Kidney tubule cell (primary cell): ENCODE data around the gene CELA1.

ENCODE experiments used
- DNase-seq: peaks from one replicate; pipeline ENCODE4 v3.0.0-alpha.2; 2018; ENCODE audit warnings: low spot score

Gene CELA1

GRCh38 chr12:51374856-51375255, 28.4 kb upstream of the CELA1 start:
- no peak for DNase-seq

- DNase-seq: no peak
These were observed 27.9 kb upstream of the CELA1 start for GRCh38 chr12:51374361-51374760.

- DNase-seq: no peak
These were observed 26.7 kb upstream of the CELA1 start for GRCh38 chr12:51373187-51373586.

GRCh38 chr12:51372021-51372420, 25.5 kb upstream of the CELA1 start:
- DNase-seq: no peak

- DNase-seq: peak; percentile 99
These were observed 24.9 kb upstream of the CELA1 start for GRCh38 chr12:51371295-51371953.

GRCh38 chr12:51370667-51371066, 24.2 kb upstream of the CELA1 start:
- no peak for DNase-seq

GRCh38 chr12:51369581-51369980, 23.1 kb upstream of the CELA1 start:
- DNase-seq: no peak

- DNase-seq: peak; percentile 81
These were observed 22.4 kb upstream of the CELA1 start for GRCh38 chr12:51368640-51369517.

GRCh38 chr12:51365276-51365675, 18.8 kb upstream of the CELA1 start:
- DNase-seq: no peak

- no peak for DNase-seq
These were observed 17.5 kb upstream of the CELA1 start for GRCh38 chr12:51364001-51364400.

- DNase-seq: no peak
These were observed 16.4 kb upstream of the CELA1 start for GRCh38 chr12:51362747-51363342.

GRCh38 chr12:51362307-51362706, 15.8 kb upstream of the CELA1 start:
- no peak for DNase-seq

- no peak for DNase-seq
These were observed 14.9 kb upstream of the CELA1 start for GRCh38 chr12:51361161-51362016.

- no peak for DNase-seq
These were observed 13.8 kb upstream of the CELA1 start for GRCh38 chr12:51360315-51360714.

GRCh38 chr12:51359851-51360250, 13.4 kb upstream of the CELA1 start:
- DNase-seq: no peak

GRCh38 chr12:51358496-51358895, 12.0 kb upstream of the CELA1 start:
- DNase-seq: no peak

GRCh38 chr12:51357374-51358047, 11.0 kb upstream of the CELA1 start:
- no peak for DNase-seq

- peak; percentile 55 for DNase-seq
These were observed 5.5 kb upstream of the CELA1 start for GRCh38 chr12:51351913-51352532.

- peak; percentile 38 for DNase-seq
These were observed 2.5 kb upstream of the CELA1 start for GRCh38 chr12:51349026-51349425.

- DNase-seq: no peak
These were observed 1.6 kb upstream of the CELA1 start for GRCh38 chr12:51348116-51348515.

- peak; percentile 14 for DNase-seq
These were observed 798 bp downstream of the CELA1 start for GRCh38 chr12:51345681-51346080.
